ENCODE measurements around the gene PLBD2.

PLBD2 gene

GRCh38 chr12:113366827-113367226, 8.4 kb downstream of the PLBD2 start:
- no peaks in the 10 kb centered on the region for H3K27me3 Mint-ChIP-seq

GRCh38 chr12:113368331-113368730, 9.9 kb downstream of the PLBD2 start:
- Mint-ChIP-seq H3K27me3 (no peaks in the 10 kb centered on the region), H3K4me1 (peaks cover 15% of the 10 kb centered on the region), H3K27ac (ENCODE audit: low read depth) (no peak overlapping the region), H3K4me3 (no peak overlapping the region), H3K9me3 (no peaks in the 10 kb centered on the region), H3K36me3 (ENCODE audit: insufficient read depth) (peaks cover 5% of the 10 kb centered on the region)
- DNase-seq (ENCODE audit: low spot score in 2 of 2), result no peak
- no peak for ATAC-seq (replicated peaks; ENCODE audit: extremely low read depth, poor library complexity, severe bottlenecking)

More at GRCh38 chr12:113366827-113367226, 8.4 kb downstream of the PLBD2 start:
- no peak for ATAC-seq (replicated peaks; ENCODE audit: extremely low read depth, poor library complexity, severe bottlenecking)
- H3K9me3 Mint-ChIP-seq, result no peaks in the 10 kb centered on the region
- no peak overlapping the region for H3K27ac Mint-ChIP-seq (ENCODE audit: low read depth)
- no peak overlapping the region for H3K4me3 Mint-ChIP-seq
- H3K36me3 Mint-ChIP-seq (ENCODE audit: insufficient read depth), result peaks cover 4% of the 10 kb centered on the region
- no peak for DNase-seq (ENCODE audit: low spot score in 2 of 2)
- peaks cover 15% of the 10 kb centered on the region for H3K4me1 Mint-ChIP-seq

- Mint-ChIP-seq H3K4me1 (peaks cover 15% of the 10 kb centered on the region), H3K27me3 (no peaks in the 10 kb centered on the region), H3K36me3 (ENCODE audit: insufficient read depth) (peaks cover 8% of the 10 kb centered on the region), H3K9me3 (no peaks in the 10 kb centered on the region), H3K27ac (ENCODE audit: low read depth) (no peak overlapping the region), H3K4me3 (no peak overlapping the region)
- DNase-seq (ENCODE audit: low spot score in 2 of 2) (no peak), ATAC-seq (replicated peaks; ENCODE audit: extremely low read depth, poor library complexity, severe bottlenecking) (no peak)
These were observed 11.1 kb downstream of the PLBD2 start for GRCh38 chr12:113369391-113369985.

- Mint-ChIP-seq H3K4me1 (peaks cover 15% of the 10 kb centered on the region), H3K36me3 (ENCODE audit: insufficient read depth) (peaks cover 8% of the 10 kb centered on the region), H3K27me3 (no peaks in the 10 kb centered on the region), H3K4me3 (no peak overlapping the region), H3K9me3 (no peaks in the 10 kb centered on the region), H3K27ac (ENCODE audit: low read depth) (no peak overlapping the region)
- ATAC-seq (replicated peaks; ENCODE audit: extremely low read depth, poor library complexity, severe bottlenecking) (no peak), DNase-seq (ENCODE audit: low spot score in 2 of 2) (no peak)
These were observed 12.7 kb downstream of the PLBD2 start for GRCh38 chr12:113370923-113371682.

GRCh38 chr12:113371808-113372207, 13.4 kb downstream of the PLBD2 start:
- Mint-ChIP-seq H3K27ac (ENCODE audit: low read depth) (no peak overlapping the region), H3K27me3 (no peaks in the 10 kb centered on the region), H3K4me3 (no peak overlapping the region), H3K4me1 (peaks cover 15% of the 10 kb centered on the region), H3K36me3 (ENCODE audit: insufficient read depth) (peaks cover 9% of the 10 kb centered on the region), H3K9me3 (no peaks in the 10 kb centered on the region)
- no peak for ATAC-seq (replicated peaks; ENCODE audit: extremely low read depth, poor library complexity, severe bottlenecking)
- no peak for DNase-seq (ENCODE audit: low spot score in 2 of 2)

- DNase-seq (ENCODE audit: low spot score in 2 of 2) (no peak), ATAC-seq (replicated peaks; ENCODE audit: extremely low read depth, poor library complexity, severe bottlenecking) (no peak)
- Mint-ChIP-seq H3K27ac (ENCODE audit: low read depth) (no peak overlapping the region), H3K9me3 (no peaks in the 10 kb centered on the region), H3K27me3 (no peaks in the 10 kb centered on the region), H3K4me1 (peaks cover 15% of the 10 kb centered on the region), H3K36me3 (ENCODE audit: insufficient read depth) (peaks cover 13% of the 10 kb centered on the region), H3K4me3 (no peak overlapping the region)
These were observed 14.0 kb downstream of the PLBD2 start for GRCh38 chr12:113372371-113372770.

GRCh38 chr12:113373440-113373839, 15.1 kb downstream of the PLBD2 start:
- Mint-ChIP-seq H3K4me3 (no peak overlapping the region), H3K36me3 (ENCODE audit: insufficient read depth) (peaks cover 13% of the 10 kb centered on the region), H3K27me3 (no peaks in the 10 kb centered on the region), H3K9me3 (no peaks in the 10 kb centered on the region), H3K4me1 (peaks cover 11% of the 10 kb centered on the region), H3K27ac (ENCODE audit: low read depth) (no peak overlapping the region)
- no peak for DNase-seq (ENCODE audit: low spot score in 2 of 2)
- ATAC-seq (replicated peaks; ENCODE audit: extremely low read depth, poor library complexity, severe bottlenecking), result no peak

GRCh38 chr12:113373969-113374368, 15.6 kb downstream of the PLBD2 start:
- no peak overlapping the region for H3K27ac Mint-ChIP-seq (ENCODE audit: low read depth)

GRCh38 chr12:113374823-113375428, 16.5 kb downstream of the PLBD2 start:
- H3K4me1 Mint-ChIP-seq, result peaks cover 7% of the 10 kb centered on the region
- H3K9me3 Mint-ChIP-seq, result no peaks in the 10 kb centered on the region
- no peak for ATAC-seq (replicated peaks; ENCODE audit: extremely low read depth, poor library complexity, severe bottlenecking)
- no peaks in the 10 kb centered on the region for H3K27me3 Mint-ChIP-seq
- H3K36me3 Mint-ChIP-seq (ENCODE audit: insufficient read depth), result peaks cover 12% of the 10 kb centered on the region
- H3K27ac Mint-ChIP-seq (ENCODE audit: low read depth), result no peak overlapping the region
- no peak for DNase-seq (ENCODE audit: low spot score in 2 of 2)
- no peak overlapping the region for H3K4me3 Mint-ChIP-seq

More at GRCh38 chr12:113373969-113374368, 15.6 kb downstream of the PLBD2 start:
- H3K4me1 Mint-ChIP-seq, result peaks cover 7% of the 10 kb centered on the region
- ATAC-seq (replicated peaks; ENCODE audit: extremely low read depth, poor library complexity, severe bottlenecking) (no peak), DNase-seq (ENCODE audit: low spot score in 2 of 2) (no peak)
- no peak overlapping the region for H3K4me3 Mint-ChIP-seq
- no peaks in the 10 kb centered on the region for H3K27me3 Mint-ChIP-seq
- peaks cover 13% of the 10 kb centered on the region for H3K36me3 Mint-ChIP-seq (ENCODE audit: insufficient read depth)
- H3K9me3 Mint-ChIP-seq, result no peaks in the 10 kb centered on the region

- ATAC-seq (replicated peaks; ENCODE audit: extremely low read depth, poor library complexity, severe bottlenecking), result no peak
- no peaks in the 10 kb centered on the region for H3K4me1 Mint-ChIP-seq
- H3K9me3 Mint-ChIP-seq, result no peaks in the 10 kb centered on the region
- H3K27ac Mint-ChIP-seq (ENCODE audit: low read depth), result no peak overlapping the region
- peaks cover 12% of the 10 kb centered on the region for H3K36me3 Mint-ChIP-seq (ENCODE audit: insufficient read depth)
- no peaks in the 10 kb centered on the region for H3K27me3 Mint-ChIP-seq
- H3K4me3 Mint-ChIP-seq, result no peak overlapping the region
- no peak for DNase-seq (ENCODE audit: low spot score in 2 of 2)
These were observed 19.9 kb downstream of the PLBD2 start for GRCh38 chr12:113378291-113378690.

GRCh38 chr12:113381220-113381619, 22.8 kb downstream of the PLBD2 start:
- Mint-ChIP-seq H3K9me3 (no peaks in the 10 kb centered on the region), H3K27ac (ENCODE audit: low read depth) (no peak overlapping the region), H3K4me3 (no peak overlapping the region), H3K27me3 (no peaks in the 10 kb centered on the region), H3K36me3 (ENCODE audit: insufficient read depth) (peaks cover 20% of the 10 kb centered on the region), H3K4me1 (no peaks in the 10 kb centered on the region)
- ATAC-seq (replicated peaks; ENCODE audit: extremely low read depth, poor library complexity, severe bottlenecking), result no peak
- DNase-seq (ENCODE audit: low spot score in 2 of 2), result no peak

- no peak for ATAC-seq (replicated peaks; ENCODE audit: extremely low read depth, poor library complexity, severe bottlenecking)
- peaks cover 16% of the 10 kb centered on the region for H3K36me3 Mint-ChIP-seq (ENCODE audit: insufficient read depth)
- H3K9me3 Mint-ChIP-seq, result no peaks in the 10 kb centered on the region
- no peaks in the 10 kb centered on the region for H3K4me1 Mint-ChIP-seq
- no peak for DNase-seq (ENCODE audit: low spot score in 2 of 2)
- H3K4me3 Mint-ChIP-seq, result no peak overlapping the region
- H3K27me3 Mint-ChIP-seq, result no peaks in the 10 kb centered on the region
- no peak overlapping the region for H3K27ac Mint-ChIP-seq (ENCODE audit: low read depth)
These were observed 23.8 kb downstream of the PLBD2 start for GRCh38 chr12:113382206-113382605.

GRCh38 chr12:113384778-113385177, 26.4 kb downstream of the PLBD2 start:
- no peak for ATAC-seq (replicated peaks; ENCODE audit: extremely low read depth, poor library complexity, severe bottlenecking)
- H3K9me3 Mint-ChIP-seq, result no peaks in the 10 kb centered on the region
- no peak overlapping the region for H3K27ac Mint-ChIP-seq (ENCODE audit: low read depth)
- H3K4me3 Mint-ChIP-seq, result no peak overlapping the region
- H3K4me1 Mint-ChIP-seq, result no peaks in the 10 kb centered on the region
- H3K27me3 Mint-ChIP-seq, result no peaks in the 10 kb centered on the region
- H3K36me3 Mint-ChIP-seq (ENCODE audit: insufficient read depth), result peaks cover 19% of the 10 kb centered on the region
- no peak for DNase-seq (ENCODE audit: low spot score in 2 of 2)
